NCI-H1694 (cell line): ENCODE measurements around the gene CRYBG2.
"Not testable (repeated sequence)": the region's sequence is repeated elsewhere in the genome, so short reads cannot be mapped to it uniquely, and the experiment has no call there.

Experiments used
- DNase-seq: peaks from one replicate; lab custom pipeline; 2025; lab: John Stamatoyannopoulos, UW

Gene CRYBG2

DNA sequence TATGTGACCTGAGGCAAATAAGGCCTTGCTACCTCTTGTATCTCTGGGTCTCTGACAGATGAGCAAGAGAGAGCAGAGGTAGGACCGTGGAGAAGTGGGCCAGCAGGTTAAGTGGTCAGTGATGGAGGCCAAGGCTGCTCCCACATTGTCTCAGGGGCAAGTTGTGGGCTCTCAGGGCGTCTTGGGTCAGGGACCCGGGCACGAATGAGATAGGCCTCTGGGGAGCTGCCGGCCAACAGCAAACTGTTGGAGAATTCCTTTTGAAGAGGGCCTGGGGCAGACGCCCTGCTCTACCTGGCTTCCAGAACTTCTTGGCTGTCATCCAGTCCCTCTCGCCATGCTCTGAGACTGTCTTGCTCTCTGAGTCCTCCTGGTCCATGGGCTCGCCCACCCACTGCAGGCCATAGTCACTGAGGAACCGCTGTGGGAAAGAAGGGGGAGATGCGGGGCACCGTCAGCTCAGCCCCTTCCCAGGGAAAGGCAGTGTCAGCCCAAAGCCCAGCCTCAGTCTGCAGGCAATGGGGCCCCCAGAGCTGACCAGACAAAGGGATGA is 59.9 kb downstream of the CRYBG2 start:
- DNase-seq = no peak

DNA sequence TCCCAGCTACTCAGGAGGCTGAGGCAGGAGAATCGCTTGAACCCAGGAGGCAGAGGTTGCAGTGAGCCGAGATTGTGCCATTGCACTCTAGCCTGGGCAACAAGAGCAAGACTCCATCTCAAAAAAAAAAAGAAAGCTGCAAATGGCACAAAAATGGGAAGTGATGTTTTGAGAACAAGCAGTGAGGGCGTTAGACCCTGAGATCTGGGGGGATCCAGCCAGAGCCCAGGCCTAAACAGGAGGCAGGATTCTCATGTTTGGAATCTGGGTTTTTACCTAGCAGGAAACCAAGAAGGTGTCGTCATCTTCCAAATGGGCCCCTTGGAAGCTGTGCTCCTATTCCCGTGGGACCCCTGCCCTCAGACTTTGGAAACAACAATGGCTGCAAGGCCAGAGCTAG is 61.2 kb downstream of the CRYBG2 start:
- DNase-seq = not testable (repeated sequence)

DNA sequence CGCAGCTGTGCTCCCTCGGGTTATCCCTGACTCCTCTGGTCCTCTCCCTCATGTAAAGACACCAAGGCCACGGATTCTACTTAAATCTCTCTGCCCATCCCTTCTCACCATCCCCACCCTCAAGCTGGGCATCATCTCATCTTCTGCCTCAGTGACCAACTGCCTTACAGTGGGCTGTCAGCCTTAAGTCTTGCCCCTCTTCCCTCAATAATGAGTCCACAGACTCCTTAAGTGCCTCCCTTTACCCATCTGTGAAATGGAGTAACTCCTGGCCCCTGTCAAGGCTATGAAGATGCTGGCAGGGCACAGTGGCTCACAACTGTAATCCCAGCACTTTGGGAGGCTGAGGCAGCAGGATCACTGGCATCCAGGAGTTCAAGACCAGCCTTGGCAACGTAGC is 62.0 kb downstream of the CRYBG2 start:
- no peak for DNase-seq

DNA sequence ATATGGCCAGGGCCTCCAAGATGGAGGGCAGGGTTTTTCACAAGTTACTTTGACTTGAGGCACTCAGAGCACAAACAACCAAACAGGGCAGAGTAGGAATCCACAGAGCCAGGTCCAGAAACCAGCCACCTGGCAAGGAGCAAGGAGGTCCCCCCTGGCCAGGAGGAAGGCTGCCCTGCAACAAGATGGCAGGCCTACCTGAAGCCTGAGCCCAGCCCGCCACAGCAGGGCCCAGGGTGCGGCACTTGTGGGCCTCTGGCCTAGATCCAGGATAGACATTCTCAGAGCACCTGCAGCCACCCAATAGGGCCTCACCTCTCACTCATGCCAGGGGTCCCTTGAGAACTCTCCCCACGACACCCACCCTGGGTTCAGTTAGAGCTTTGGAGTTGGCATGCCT is 62.5 kb downstream of the CRYBG2 start:
- no peak for DNase-seq

DNA sequence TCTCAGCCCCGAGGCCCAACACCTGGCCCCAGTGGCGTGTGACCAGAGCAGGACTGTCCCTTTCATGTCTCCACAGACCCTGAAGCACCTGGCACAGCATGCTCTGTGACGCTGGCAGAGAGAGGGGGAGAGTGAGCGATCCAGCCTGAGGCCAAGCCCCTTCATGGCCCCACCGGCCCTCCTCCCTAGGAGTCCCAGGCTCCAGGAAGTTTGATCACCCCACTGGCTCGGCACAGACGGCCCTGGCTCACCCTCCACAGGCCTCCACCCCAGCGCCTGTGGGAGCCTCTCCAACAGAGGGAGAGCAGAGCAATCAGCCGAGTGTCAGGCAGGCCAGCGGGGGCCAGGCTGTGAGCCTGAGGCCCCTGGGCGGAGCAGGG is 63.1 kb downstream of the CRYBG2 start:
- no peak for DNase-seq

DNA sequence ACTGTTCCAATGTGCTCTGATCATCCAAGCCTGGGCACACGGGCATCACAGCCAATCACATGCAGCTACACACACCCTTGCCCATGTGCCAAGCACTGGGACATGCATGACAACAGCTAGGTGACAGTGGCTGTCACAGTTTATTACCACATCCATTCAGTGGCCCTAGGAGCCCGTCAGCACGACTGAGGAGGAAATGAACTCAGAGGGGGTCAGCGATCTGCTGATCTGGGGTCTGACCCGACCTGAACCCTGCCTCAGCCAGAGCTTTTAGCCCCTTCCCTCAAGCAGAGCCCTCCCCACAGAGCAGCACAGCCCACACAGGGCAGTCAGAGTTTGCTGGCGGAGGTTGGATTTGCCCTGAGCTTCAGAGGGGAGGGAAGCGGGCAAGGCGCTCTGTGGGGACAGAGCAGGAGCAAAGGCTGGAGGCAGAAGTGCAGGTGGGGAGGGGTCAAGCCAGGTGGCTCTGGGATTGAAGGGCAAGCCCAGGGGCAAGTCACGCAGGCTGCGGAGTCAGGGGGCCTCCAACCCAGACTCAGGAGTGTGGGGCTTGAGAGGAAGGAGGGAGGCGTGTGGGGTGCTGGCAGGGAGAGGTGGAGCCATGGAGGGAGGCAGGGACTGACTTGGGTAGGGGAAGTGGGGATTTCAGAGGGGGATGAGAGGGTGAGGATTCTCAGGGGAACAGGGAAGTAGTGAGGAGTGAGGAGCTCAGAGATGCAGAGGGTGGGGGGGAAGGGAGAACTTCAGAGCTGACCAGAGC is 63.6 kb downstream of the CRYBG2 start:
- no peak for DNase-seq

DNA sequence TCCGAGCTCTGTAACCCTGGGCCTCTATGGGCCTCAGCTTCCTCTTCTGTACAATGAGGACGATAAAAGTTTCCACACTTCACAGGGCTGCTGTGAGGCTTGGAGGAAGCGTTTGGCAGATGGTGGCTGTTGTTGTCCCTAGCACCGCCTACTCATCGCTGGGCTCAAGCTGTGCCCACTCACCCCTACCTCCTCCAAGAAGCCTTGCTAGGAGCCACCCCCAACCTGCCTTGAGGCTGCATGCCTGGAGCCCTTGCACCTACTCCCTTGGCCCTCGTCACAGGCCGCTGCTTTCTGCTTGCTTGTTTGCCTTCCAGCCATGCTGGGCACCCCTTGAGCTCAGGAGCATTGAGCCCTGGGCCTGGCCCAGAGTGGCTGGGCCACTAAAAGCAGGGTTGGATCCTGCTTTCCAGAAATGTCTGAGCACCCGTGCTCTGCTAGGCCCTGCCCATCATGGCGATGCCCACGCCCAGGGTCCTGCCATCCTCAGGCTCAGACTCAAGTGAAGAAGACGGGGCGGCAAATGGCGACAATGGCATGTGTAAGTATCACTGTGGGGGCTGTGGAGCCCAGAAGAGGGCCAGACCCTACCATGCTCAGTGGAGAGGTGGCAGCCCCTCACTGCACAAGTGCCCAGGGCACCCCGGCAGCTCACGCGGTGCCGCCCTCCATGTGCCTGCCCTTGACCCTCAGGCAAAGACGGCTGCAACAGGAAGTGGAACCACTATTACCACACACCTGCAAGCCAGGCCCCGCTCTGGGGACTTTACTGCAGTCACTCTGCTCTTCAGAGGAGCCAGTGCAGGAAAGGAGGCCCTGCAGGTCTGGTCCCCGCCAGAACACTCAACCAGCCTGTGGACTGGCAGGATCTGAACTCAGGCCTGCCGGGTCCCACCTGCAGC is 64.5 kb downstream of the CRYBG2 start:
- no peak for DNase-seq

DNA sequence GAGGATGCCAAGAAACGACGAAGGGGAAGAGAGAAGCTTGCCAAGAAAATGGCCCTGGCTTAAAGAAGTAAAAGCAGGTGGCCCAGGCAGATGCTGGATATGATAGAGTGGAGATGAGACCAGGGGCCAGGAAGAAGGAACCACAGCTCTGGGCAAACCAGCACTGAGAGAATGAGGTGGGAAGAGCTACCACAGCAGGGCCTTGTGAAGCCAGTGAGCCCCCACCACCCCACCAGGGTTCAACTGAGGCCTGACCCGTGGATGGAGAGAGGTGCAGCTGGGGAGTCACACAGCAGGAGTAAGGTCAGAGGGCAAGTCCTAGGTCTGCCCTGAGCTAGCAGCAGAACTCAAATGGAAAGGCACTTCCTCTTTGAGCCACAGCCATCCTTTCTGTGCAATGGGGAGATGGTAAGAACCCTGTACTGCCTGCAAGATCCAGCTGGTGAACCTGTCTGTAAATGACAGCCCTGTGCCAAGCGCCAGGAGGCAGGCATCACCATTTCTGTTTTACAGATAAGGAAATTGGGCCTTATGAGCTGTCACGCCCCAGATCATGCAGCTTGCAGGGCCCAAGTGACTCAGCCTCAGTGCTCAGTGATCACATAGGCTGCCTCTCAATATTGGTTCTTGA is 65.5 kb downstream of the CRYBG2 start:
- no peak for DNase-seq

DNA sequence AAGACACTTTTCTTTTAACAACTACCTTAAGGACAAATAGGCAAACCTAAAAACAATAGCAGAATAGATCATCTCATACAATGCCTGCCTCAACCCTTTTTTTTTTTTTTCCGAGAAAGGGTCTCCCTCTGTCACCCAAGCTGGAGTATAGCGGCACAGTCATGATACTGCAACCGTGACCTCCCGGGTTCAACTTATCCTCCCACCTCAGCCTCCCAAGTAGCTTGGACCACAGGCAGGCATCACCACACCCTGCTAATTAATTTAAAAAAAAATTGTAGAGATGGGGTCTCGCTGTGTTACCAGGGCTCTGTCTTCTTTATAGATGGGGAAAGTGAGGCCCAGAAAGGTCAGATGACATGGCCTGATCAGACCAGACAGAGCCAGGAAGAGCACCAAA is 66.1 kb downstream of the CRYBG2 start:
- DNase-seq = no peak

DNA sequence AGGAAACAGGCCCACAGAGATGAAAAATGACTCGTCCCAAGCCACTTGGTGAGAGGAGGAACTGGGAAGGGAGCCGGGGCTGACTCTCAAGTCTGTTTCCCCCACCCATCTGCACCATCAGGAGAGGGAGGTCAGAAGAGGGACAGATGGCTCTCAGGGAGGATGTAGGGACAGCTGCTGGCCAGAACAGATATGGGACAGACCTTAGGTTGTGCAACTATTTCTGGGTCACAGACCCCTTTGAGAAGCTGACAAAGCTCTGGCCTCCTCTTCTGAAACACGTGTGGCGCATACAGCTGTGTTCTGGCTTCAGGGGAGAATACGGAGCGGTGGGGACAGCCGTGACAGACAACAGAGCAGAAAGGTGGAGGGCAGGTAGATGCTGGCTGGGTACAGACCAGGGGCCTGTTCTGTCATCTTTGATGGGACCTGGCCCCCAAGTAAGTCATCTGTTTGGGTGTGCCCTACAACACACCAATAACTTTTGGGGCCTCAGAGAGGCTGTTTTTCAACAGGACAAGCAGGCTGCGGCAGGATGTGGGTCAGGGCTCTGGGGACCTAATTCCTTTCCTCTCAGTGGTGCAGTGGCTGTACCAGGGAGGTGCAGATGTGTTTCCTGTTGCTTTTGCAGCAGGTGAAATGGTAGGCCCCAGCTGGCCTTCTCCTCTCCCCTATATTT is 66.8 kb downstream of the CRYBG2 start:
- no peak for DNase-seq

DNA sequence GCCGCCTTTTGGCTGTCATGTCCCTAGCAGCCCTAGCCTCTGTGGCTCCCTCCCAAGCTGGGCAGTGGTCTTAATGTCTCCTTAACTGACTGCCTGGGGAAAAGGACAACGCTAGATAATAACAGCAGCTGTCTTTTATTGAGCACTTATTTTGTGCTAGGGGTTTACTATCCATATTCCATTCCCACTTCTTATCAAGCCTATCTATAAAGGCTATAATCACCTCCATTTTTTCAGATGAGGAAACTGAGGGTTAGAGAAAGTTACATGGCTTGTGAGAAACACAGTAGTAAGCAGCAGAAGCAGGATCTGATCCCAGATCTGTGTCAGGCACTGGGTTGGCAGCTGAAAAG is 67.9 kb downstream of the CRYBG2 start:
- no peak for DNase-seq

DNA sequence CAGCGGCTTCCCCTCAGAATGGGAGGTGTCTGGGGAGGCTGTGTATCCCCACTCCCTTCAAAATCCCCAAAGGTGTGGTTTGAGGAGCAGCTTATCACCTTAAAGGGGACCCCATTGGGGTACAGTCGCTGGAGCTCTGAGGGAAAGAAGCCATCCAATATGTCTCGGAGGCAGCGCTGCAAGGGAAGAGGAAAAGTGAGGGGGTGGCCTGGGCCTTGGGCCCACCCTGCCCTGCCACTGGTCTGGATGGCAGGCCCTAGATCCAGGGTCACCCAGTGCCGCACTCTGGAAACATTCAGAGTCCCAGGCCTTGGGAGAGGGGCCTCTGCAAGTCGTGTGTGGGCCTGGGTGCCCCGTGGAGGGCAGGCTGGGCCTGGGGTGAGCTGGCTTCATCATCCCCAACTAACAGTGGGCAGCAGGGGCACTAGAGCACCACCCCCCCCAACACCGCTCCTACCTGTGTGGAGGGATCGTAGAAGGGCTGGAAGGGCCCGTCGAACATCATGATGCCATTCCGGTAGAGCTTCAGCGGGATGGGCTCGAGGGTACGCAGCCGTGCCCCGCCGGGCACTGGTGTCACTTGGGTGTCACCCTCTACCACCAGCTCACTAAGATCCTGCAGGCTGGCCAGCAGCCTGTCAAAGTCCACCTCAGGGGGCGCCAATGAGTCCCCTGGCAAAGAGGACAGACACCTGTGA is 68.4 kb downstream of the CRYBG2 start:
- peak; percentile 18 for DNase-seq

DNA sequence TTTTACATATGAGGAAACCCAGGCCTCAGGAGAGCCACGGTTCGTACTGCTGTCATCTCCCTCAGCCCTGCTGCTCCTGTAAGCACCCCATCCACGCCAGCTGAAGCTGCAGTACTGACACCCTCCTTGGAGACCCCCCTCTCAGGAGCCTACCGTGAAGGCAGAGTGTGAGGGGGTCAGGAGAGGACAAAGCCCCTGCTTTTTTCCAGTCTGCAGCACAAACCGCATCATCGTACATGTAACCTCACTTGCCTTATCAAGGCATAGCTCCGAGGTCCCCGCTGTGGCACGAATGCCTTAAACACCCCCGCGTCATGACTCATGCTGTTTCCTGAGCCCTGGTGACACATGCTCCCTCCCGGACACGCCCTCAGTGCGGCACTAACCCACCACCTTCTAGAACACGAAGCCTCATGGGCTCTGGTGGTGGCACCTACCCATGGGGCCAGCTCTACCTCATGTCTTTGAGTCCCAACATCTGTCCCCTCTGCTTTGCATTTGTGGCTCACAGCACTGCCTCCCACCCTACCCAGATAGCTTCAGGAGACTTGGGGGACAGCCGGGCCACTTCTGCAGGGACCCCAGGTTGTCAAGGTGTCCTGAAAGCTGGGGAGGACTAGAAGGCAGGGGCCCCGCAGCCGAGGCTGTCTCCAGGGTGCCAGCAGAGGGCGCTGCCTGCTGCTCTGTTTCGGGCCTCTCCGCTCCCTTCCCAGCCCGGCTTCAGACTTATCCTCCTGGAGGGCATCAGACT is 69.2 kb downstream of the CRYBG2 start:
- peak; percentile 48 for DNase-seq

DNA sequence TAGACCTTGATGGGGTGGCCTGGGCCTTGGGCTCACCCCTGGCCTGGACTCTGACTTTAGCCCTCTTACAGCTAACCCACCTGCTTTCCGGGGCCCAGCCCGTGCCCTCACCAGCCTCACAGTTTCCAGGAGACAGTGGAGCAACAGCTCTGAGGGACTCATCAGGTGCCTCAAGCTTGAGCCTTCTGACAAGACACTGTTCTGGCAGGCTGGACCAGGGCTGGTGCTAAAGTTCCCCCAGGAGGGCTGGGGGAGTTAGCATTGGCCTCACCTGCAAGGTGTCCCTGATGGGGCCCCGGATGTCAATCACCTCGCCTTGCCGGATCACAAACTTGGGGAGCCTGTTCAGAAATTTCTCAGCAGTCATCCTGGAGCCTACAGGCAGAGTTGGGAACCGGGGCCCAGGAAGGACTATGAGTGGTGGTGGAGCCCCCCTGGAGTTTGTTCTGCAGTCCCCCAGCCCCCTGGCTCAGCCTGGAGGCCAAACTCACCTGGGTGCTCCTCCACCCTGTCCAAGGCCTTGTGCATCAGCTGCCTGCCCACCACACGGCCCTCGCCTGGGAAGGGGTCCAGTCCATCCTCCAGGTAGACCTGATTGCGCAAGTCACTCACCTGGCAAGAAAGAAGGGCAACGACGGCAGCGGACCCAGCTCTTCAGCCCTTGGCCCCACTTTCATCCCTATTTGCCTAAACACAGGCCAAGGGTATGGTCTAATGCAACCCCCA is 69.9 kb downstream of the CRYBG2 start:
- DNase-seq = no peak

DNA sequence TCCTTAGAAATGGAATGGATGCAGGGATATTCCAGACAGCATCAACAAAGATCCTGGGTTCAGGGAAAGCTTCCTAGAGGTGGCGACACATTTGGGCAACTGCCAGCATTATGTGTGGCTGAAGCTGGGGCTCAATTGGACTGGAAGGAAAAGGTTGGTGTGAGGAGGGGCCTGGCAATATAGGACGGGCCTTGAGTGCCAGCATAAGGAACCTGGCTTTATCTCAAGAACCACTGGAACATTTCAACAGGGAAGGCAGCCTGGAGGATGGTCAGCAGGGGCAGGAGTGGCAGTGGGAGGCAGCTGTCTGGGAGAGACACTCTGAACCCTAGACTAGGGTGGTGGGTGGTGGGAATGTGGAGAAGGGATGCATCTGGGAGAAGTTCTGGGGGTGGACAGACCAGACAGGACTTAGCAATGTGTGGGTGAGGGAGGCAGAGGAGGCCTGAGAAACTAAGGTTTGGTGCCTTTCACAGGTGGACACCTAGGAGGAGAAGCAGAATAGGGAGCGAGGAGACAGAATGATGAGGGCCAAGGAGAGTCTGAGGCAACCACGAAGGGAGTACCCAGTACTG is 70.6 kb downstream of the CRYBG2 start:
- DNase-seq = no peak

DNA sequence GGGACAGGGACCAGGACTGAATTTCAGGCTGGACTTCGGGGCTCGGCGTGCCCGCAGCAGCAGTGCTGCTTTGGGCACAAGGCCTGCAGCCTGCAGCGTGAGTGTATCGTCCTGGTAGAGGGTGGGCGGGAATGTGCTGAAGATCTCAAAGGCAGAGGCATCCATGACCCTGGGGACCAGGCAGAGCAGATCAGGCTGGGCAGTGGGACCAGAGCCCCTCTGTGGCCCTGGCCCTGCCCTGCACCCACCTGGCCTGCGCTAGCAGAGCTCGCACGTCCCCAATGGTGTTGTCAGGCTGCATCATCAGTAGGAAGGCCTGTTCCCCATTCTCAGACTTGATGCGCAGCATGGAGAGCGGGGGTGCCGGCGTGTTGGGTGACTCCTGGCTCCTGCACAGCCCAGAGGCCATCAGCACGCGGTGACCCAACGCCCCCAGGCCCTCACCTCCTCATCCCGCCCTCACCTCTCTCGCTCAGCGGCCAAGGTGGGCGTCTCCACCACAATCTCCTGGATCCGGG is 71.5 kb downstream of the CRYBG2 start:
- no peak for DNase-seq

DNA sequence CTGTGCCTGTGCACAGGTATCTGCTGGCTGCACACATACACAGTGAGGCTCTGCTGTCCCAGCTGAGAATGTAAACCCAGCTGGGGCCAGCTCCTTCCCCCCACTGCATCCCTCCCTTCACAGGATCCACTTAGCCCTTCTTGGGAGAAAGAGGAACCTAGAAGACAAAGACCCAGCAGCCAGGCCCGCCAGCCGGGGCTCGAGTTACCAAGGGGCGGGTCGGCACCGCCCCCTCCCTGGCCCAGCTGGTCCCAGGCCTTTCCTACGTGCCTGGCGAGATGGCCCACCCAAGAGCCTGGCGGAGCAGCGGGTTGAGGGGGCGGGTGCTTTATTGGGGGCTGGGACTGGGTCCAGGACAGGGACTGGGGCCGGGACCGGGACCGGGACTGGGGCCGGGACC is 72.0 kb downstream of the CRYBG2 start:
- no peak for DNase-seq

DNA sequence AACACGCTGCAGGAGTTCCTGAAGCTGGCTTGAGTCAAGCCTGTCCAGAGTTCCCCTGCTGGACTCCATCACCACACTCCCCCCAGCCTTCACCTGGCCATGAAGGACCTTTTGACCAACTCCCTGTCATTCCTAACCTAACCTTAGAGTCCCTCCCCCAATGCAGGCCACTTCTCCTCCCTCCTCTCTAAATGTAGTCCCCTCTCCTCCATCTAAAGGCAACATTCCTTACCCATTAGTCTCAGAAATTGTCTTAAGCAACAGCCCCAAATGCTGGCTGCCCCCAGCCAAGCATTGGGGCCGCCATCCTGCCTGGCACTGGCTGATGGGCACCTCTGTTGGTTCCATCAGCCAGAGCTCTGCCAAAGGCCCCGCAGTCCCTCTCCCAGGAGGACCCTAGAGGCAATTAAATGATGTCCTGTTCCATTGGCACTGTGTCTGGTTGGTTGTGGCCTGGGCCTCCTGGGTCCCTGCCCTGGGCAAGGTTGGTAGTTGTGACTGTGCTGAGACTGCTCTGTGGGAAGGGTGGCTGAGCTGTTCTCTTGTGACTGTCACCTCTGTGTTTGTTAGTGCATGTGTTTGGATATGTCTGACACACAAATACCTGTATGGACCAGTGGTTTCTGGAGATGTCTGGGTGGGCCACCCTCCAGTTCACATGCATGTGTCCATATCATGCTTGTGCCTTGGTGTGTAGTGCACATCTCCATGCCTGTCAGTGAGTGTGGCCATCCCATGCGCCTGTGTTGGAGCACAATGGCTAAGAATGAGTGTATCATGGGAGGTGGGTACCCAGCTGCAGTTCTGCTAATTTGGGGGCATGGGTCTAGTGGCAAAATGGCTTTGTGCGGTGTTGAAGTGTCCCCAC is 72.6 kb downstream of the CRYBG2 start:
- DNase-seq = no peak
